HG03135 (cell line): ENCODE data around the gene NREP.

Experiments used
- ATAC-seq: cut with Tn5 transposase; IDR thresholded peaks from one replicate; pipeline ENCODE4 v1.9.1; 2021; ENCODE audit warnings: mild to moderate bottlenecking, moderate library complexity; ENCODE audit not compliant: unreplicated experiment

NREP gene, protein sequence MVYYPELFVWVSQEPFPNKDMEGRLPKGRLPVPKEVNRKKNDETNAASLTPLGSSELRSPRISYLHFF

DNA sequence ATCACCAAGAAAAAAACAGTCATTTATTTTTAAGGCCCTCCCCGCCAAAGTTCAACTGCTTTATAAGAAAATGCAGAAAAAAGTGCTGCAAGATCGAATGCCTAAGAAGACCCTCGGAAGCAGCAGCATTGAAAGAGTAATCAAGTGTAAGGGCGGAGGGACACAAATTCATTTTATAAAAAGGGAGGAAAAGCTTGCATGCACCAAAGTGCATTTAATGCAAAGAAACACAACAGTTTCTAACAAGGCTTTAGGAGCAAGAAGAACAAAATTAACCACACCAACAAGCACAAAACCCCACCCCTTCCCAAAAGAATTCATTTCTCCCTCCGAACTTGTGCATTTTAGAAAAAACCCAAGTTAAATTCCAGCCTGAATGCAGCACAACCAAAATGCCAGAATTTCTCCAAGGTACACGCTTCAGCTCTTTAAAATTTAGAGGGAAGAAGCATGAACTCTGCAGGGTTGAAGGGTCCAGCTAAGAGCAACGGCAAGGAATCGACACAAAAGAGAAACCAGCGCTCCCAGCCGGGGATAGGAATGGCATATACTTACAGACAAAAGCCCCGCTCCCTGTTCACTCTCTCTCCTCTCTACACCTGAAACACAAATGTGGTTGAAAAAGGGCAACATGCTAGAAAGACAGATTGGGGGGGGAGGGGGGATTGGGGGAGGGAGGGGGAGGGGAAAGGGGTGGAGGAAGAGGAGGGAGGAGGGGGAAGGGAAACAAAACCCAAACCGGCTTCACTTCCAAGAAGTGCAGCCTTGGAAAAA, at the start of gene NREP:
Gene NREP (minus strand): TSS at position 614 of the 774 bp plus-strand sequence. CDS start 1,422 bp downstream, outside the sequence.
- ATAC-seq, result peak; percentile 10

DNA sequence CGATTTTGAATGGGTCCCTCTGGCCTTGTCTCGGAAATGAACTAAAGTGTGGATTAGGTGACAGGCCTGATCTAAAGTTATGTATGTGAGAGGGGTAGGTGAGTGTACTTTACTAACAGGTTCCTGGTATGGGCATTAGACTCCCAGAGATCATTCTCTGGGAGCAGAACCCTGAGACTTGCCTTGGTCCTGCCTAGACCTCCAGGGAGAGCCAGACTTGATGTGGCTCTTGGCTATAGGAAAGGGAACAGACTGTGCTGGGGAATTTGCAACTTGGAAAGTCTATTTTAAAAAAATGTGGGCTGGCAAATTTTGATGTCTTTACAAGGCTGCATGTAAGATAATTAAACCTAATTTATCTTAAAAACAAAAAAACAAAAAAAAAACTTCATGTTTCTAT, 49.8 kb upstream of the NREP start:
- no peak for ATAC-seq

DNA sequence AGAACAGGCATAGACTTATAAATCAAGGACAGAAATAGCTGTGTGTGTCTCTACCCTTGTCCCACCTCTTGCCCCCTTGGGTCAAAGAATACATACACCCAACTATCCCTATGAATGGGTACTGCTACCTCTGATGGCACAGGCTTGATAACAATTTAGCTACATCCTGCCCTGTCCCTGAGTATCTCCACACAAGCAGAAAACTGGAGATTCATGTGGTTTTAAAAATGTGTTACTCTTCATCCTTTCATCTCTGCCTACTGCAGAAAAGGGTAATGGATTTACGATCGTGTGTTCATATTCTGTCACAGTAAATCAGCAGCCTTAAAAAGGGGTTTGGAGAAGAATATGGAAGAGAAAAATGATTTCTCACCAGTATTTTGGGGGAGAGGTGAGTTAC, 49.2 kb upstream of the NREP start:
- ATAC-seq, result no peak

DNA sequence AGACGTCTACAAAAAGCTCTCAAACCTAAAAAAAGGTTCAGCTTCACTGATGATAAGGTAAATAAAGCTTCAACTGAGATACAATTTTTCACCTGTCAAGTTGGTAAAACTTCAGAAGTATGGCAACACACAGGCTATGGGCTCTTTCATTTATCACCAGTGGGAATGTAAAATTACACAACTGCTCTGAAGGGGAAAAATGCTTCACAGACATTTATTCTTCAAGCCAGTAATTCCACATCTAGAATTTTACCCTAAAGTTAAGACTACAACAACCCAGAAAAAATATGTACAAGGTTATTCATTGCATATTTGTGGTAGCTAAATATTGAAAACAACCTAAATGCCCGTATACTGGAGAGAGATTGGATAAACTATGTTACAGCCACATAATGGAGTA, 48.1 kb upstream of the NREP start:
- ATAC-seq, result no peak

DNA sequence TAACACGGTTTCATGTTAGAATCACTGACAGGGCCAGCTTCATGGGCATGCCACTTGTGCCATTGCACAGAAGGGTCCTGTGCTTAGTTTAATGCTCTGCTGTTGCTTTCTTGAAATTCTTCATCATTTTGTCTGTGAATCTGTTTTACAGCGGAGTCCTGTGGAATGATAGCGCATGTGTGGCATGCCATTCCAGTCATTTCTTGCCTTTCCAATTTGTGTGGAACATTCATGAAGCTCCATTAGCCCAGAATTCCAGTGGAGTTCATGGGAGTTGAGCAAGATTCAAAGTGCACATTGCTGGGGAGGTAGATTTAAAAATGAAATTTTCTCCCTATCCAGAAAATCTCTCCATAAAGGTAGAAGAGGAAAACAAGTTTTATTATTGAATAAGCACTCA, 43.4 kb upstream of the NREP start:
- ATAC-seq, result no peak

DNA sequence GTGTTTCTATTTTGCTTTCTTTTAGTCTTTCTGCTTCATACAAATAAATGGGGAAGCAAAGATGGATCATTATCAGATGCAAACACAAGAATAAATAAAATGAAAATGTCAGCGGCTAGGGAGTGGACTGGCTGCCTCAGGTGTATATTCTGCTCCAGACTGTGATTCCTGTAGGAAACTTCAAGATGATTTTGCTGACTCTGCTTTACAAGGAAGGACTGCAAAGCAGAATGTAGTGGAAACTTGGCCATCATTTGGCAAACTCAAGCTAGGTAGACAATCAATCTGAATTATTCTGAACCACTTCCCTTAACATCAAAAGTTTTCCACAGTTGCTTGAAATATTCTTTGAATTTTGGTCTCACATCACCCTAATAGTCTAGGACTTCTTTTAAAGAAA, 38.1 kb upstream of the NREP start:
- no peak for ATAC-seq

DNA sequence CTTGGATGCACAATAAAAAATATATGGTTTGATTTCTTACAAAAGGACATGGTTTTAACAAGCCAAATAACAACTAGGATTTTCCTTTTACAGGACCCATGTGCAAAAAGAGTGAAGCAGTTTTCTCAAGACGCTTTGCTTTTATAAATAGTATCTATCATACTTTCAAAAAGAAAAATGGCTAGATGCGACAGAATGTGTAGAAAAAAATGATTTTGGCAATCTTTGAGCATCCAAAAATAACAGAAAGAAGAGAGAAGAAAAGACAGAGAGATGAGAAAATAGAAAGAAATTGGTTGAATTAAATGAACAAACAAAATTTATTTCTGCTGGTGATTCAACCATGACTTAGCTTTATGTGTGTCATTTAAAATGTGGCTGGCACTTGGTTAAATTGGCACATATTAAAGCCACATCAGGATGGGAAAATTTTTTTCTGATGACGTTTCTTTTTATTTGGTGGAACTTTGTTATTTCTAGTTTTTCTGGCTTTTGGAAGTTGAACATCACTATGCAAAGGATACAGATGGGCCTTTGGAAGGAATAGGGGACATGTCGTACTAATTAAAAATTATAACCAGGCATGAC, 35.6 kb upstream of the NREP start:
- no peak for ATAC-seq

DNA sequence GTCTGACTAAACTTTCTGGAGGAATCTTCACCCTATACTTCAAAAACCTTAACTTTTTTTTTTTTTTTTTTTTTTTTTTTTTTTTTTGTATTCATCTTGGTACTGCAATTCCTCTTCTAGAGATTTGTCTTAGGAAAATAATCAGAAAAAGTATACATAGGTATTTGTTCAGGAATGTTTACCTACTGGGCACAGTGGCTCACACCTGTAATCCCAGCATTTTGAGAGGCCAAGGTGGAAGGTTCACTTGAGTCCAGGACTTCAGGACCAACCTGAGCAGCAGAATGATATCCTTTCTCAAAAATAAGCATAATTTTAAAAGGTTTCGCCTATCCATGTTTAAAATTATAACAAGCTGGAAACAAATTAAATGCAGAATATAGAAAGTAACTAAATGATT, 33.3 kb upstream of the NREP start:
- no peak for ATAC-seq

DNA sequence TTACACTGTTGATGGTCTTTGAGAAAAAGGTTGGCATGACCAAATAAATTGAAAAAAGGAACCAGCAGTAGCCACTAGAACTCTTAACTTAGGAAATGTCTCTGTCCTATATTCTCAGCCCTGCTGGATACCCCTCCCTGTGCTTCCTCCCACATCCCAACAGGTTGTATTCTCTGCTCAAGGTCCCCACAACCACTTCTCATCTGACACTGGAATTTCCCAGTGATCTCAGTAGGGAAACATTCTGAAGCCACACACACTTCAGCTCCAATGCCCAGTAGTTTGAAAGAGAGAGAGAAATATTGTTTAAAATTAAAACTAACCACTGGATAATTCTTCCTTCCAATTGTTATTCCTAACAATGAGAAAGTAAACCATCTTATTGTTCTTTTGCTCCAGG, 30.0 kb upstream of the NREP start:
- no peak for ATAC-seq

DNA sequence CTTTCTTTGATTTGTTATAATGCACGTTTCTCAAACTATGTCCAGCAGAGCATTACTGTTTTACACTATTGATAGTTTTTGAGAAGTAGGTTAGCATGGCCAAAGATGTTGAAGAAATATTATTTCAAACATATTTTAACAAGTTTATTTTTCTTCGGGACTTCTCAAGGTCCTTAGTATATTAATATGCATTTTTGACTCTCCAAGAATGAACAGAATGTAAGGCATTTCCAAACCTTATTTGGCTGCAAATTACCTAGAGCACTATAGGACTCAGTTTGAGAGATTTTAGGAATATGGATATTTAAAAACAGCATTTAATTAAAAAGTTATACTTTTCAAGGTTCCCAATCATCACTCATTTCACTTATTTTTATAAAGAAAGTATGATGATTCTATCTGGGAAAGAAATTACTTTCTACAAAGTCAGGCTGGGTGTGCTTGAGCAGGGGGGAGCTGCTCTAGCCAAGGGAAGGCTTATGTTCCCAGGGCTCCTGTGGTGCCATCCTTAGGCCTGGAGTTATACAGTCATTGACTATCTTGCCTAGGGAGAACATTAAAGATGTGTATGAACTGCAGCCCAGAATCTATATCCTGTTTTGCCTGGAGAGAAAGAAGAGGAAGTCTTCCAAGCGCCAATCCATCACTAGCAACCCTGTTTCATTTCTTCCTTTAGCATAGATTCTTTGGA, 27.6 kb upstream of the NREP start:
- ATAC-seq, result no peak

DNA sequence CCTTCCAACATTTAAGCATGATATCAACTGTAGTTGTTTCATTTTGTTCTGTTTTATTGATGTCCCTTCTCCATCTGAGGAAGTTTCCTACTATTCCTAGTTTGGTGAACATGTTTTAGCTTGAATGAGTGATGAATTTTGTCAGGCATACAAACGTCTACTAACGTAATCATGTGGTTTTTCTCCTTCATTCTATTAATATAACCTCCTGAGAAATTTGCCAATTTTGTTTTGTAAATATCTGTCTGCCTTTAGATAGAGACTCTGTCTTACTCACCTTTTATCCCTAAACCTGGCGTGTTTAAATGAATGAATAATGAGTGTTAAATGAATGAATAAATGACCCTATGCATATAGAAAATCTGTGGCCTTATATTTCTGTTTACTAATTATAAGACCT, 26.5 kb upstream of the NREP start:
- no peak for ATAC-seq

DNA sequence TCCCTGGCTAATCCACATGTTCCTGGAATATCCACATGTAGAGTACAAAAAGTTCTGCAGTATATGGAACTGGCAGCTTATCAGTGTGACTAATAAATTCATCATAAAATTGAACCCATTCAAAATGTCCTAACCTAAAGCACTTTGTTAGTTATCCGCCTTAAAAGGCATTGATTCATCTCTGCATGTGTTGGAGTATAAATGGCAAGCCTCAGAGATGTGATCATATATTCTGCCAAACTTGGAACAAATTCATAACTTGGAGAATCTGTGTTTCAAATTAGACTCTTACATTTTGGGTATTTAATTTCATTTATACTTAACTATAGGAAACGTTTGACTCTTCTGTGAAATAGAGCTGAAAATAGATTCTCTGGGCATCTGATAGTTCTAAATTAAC, 25.2 kb upstream of the NREP start:
- no peak for ATAC-seq

DNA sequence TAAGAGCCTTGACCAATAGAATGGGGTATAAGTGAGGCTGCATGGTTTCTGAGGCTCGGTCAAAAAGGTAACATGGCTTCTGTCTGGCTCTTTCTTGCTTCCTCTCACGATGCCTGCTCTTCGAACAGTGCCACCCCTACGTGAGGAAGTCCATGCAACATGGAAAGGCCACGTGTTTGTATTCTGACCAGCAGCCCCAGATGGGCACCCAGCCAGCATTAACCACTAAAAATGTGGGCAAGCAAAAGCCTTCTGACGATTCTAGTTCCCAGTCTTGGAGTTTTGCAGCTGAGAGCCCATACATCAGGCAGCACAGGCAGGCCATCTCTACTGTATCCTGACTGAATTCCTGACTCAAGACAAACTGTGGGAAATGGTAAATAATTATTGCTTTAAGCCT, 24.2 kb upstream of the NREP start:
- ATAC-seq, result no peak

DNA sequence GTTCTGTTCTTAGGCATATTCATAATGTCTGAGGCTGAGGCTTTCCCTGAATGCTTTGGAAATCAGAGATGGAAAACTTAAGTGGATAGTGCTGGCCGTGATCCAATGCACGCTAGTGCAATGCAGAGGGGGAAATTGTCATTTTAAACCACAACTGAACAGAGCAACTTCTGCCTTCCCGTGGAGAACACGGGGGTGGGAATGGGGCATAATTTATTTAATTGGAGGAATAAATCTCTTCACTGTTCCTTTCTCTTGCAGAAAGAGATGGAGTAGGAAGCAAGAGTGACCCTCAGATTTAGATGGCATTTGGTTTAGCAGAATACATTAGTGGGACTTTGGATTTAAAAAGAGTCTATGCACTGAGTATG, 22.9 kb upstream of the NREP start:
- no peak for ATAC-seq

DNA sequence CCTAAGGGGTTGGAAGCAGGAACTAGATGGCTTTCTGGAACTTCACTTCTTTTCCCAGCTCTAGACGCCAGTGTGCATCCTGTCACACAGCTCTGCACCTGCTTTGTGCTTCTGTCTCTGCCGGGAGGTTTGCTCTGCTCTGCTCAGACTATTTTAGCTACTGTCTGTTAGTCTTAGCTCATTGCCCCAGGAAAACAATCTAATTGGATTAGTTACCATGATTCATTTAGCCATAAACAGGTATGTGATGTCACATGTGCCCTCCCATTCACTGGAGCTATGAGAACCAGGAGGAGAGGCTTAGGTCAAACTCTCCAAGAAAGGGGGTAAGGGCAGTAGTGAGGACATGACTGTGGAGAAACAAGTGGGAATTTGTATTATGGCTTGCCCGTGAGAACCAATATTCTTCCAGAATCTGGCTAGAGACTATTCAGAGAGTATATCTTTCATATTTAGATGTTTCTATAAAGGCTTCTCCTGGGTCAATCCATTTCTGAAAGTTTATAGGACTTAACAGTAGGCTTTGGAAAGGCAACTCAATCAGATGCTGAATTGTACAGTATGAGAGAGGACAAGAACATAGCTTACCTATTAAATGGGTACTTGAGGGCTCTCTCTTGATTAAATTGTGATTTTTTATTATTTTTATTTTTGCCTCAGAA, 22.4 kb upstream of the NREP start:
- ATAC-seq, result no peak

DNA sequence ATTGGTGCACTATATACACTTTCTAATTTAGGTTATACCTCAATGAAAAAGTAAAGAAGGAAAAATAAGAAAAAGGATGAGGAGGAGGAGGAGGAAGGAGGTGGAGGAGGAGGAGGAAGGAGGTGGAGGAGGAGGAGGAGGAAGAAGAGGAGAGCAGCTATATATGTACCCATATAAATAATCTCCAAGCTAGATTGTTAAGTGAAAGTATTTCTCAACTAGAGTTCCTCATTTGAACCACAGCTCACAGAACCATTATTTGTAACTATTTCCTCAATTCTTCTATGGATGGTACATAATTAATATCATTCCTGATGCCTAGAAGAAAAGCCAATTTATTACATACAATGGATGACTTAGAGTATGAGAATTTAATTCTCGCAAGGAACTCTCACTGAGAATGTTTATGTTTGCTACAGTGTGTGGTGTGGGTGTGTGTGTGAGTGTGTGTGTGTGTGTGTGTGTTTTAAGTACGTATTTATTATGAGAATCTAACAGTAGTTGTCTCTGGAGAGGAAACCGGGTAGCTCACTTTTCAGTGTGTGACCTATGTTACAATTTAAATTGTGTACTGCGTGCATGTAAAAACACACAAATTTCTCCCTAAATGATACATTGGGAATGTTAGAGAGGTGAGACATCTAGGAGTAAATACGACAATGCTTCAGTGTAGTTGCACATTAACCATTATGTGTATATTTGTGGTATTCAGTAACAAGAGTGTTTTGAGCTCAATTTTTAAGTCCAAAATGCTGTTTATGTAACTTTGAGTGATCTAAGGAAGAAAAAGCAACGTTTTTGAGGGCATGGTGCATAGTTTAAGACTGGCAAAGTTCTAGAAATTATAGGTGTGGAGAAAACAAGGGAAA, 20.2 kb upstream of the NREP start:
- ATAC-seq, result no peak

DNA sequence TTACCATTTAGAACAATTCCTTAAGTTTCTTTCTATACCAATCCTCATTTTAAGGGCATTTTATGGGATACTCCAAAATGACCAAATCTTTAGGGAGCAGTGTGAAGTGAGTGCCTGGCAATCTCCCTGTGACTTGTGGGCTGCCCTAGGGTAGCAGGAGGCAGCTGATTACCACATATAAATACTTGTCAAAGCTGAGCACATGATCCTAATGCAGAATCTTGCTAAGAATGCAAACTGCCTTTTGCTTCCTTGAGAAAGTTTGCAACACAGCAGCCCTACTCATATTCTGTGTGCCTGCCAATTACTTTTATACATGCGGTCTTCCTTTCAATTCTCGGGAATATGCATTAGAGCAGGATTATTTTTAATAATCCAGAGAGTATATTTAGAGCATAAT, 18.2 kb upstream of the NREP start:
- no peak for ATAC-seq

DNA sequence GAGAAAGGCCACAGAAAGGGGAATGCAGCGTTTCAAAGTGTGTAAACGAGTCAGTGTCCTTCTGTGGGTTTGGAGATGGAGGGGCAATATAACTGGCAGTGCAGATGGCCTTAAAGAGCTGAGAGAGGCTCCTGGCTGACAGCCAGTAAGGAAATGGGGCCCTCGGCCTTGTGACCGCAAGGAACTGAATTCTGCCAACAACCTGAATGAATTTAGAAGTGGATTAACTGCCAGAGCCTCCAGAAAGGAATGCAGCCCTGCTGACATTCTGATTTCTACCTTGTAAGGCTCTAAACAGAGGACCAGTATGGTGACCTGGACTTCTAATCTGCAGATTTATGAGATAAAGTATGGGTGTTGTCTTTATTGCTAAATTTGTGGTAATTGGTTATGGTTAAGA, 17.5 kb upstream of the NREP start:
- ATAC-seq, result no peak

DNA sequence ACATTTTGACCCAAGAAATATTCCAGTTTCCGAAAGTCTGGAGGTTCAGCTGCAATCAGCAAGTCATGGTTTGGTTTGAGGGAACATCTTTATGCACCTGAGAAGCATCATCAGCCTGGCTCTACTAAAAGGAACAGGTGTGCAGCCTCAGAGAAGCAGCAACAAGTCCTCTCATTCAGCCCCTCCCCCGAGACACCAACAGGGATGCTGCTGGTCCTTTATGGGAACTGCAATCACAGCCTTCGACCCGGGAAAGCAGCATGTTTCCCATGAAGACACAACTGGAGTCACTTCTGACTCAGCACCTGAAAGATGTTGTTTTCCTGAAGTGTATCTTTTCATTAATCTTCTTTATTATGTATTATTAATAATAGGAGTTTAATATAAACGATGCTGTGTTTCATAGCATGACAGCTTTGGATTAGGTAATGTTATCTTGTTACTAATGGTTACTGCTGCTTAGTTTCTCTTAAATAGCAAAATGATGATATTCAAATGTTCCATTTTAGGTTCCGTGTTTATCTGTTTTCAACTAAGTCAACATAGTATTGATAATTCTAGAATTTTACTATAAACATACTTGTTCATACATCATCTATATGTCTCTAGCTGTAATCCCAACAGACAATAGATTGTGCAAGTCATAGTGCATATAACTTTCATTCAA, 15.6 kb upstream of the NREP start:
- no peak for ATAC-seq

DNA sequence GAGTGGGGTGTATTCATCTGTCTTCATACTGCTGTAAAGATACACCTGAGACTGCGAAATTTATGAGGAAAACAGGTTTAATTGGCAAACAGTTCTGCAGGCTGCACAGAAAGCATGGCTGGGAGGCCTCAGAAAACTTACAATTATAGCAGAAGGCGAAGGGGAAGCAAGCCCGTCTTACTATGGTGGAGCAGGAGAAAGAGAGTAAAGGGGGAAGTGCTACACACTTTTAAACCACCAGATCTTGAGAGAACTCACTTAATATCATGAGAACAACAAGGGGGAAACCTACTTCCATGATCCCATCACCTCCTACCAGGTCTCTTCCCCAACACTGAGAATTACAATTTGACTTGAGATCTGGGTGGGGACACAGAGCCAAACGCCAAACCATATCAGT, 12.5 kb upstream of the NREP start:
- ATAC-seq, result no peak
